ENCODE results near the gene ZBTB21.
"Not testable (repeated sequence)": the region's sequence is repeated elsewhere in the genome, so short reads cannot be mapped to it uniquely, and the experiment has no call there.

ZBTB21 gene

DNA sequence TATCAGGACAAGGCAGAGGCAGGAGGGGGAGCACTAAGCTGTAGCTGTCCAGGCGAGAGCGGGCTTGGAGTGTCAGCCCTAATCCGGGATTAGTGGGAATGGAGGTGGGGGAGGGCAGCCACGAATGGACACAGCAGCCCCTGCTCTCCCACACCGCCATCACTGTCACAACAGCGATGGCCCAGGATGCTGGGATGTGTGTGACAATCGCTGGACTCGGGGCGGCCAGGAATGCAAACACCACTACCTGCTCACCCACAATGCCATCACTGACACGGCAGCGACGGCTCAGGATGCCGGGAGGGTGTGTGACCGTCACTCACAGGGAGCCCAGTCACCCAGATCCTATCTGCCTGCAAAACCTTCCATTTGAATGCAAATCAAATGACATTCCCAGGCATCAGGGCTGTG is 59.2 kb downstream of the ZBTB21 start:
- no peak for DNase-seq

GRCh38 chr21:41949631-41950030 is 60.5 kb downstream of the ZBTB21 start:
- not testable (repeated sequence) for DNase-seq

GRCh38 chr21:41948901-41949300 is 61.3 kb downstream of the ZBTB21 start:
- no peak for DNase-seq

GRCh38 chr21:41948078-41948895 is 61.9 kb downstream of the ZBTB21 start:
- DNase-seq: no peak

DNA sequence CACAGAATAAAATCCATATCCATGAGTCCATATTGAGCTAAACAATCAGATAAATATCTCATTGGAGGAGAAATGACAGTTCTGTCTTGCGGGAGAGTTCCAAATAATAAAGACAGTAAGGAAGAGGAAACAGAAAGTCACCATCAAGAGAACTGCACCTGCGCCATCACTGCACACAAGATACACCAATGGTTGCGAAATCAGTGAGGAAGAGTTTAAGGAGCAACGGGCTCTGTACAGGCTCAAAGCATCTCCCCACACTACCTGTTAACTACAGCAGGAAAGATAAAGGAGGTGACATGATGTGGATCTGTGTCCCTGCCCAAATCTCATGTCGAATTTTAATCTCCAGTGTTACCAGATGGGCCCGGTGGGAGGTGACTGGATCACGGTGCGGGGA is 64.2 kb downstream of the ZBTB21 start:
- no peak for DNase-seq

GRCh38 chr21:41943851-41944250 is 66.3 kb downstream of the ZBTB21 start:
- DNase-seq: no peak

- no peak for DNase-seq
Measured at GRCh38 chr21:41942457-41942856, 67.7 kb downstream of the ZBTB21 start.

DNA sequence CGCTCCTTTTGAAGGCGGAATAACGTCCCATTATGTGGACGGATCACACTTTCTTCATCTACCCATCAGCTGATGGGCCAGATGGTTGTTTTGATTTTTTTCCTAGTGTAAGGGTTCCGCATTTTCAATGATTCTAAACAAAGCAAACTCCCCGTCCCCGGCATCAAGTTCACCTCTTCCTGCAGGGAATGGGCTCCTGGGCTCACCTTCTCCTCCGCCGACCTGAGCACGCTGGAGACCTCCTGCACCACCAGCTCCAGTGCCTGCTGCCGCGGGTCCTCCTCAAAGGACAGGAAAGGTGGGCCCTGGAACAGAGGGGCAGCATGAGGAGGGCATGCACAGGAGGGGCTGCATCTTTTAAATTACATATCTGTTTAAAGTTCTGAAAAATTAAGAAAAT is 68.2 kb downstream of the ZBTB21 start:
- DNase-seq: no peak

DNA sequence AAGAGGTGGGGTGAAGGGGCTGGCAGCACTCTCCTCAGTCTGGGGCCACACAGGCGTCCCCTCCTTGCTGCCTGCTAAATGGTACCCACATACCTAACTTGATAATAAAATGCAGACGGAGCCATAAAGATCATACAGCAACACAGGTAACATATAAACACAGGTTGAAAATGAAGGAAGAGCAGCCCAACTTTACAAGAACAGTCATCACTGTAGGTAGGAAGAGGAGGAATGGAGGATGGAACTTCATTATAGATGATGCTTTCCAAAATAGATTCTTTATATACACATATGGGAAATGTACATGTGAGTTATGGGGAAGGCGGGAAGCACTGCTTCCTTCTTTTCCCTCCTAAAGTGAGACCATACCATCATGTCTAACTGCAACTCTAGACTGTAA is 69.7 kb downstream of the ZBTB21 start:
- DNase-seq: no peak

GRCh38 chr21:41939391-41939790 is 70.8 kb downstream of the ZBTB21 start:
- no peak for DNase-seq

Data from activated naive CD4-positive, alpha-beta T cell treated with anti-CD3 and anti-CD28 coated beads, Interleukin-2, amount 50 U/mL, for 16 hours (primary cell).